SK-N-MC (cell line): ENCODE results near the gene ZBTB38.

ENCODE experiments used
- EZH2 ChIP-seq: fragments of 200-600 bp; sonication (generic); IDR thresholded peaks from one replicate; pipeline ENCODE4 v1.6.1; 2017; ENCODE audit warnings: antibody characterized with exemption
- POLR2AphosphoS5 ChIP-seq: IDR thresholded peaks from 2 replicates; pipeline ENCODE4 v1.6.1; 2012; ENCODE audit warnings: mild to moderate bottlenecking, low read depth, low read length, borderline replicate concordance

DNA sequence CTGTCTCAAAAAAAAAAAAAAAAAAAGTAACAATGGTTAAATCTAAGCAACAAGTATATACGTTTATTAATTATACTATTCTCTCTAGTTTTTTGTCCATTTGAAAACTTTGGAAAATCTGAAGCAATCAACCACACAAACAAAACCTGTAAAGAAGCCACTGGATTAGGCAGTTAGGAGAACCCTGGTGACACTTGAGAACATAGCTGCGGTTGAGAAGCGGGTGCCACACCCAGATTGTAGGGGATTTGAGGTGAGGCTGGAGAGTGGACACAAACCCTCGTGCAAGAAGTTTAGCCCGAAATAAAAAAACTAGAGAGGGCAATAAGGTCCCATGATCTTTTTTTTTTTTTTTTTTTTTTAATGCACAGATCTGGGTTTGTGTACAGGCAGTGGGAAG lies 25.9 kb upstream of the ZBTB38 start:
- TF ChIP-seq POLR2AphosphoS5 (no peak), EZH2 (no peak)
